Measurements from ENCODE around the gene NAPSA. TPM values are rescaled to one million over a fixed set of nuclear protein-coding genes. Genes with fewer than 3 reads are reported as not detected.

The NAPSA gene
- polyA plus RNA-seq, 1 of the 3 experiments (the other 2 are of a cell fraction) = 0.43 TPM

DNA sequence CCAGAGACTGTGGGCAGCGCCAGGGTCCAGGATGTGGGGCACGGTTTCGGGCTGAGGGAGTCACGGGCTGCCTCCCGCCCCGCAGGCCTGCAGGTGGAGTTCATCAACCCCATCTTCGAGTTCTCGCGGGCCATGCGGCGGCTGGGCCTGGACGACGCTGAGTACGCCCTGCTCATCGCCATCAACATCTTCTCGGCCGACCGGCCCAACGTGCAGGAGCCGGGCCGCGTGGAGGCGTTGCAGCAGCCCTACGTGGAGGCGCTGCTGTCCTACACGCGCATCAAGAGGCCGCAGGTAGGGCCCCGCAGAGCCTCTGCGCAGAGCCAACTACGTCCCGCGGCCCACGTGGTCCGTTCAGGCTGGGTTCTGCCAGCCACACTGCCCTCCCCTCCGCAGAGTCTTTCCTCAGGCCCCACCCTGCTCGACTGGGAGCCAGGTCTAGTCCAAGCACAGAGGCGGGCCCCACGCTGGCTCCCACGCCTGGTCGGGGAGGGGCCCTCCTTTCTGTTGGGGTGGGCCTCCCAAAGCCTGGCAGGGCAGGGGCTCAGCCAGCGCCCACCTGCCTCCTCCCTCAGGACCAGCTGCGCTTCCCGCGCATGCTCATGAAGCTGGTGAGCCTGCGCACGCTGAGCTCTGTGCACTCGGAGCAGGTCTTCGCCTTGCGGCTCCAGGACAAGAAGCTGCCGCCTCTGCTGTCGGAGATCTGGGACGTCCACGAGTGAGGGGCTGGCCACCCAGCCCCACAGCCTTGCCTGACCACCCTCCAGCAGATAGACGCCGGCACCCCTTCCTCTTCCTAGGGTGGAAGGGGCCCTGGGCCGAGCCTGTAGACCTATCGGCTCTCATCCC, 16.7 kb upstream of the NAPSA start:
- CTCF ChIA-PET = no interaction called here
- peaks cover 17 to 60% of the 10 kb centered on the region in 2 experiments for H3K36me3 ChIP-seq (replicated peaks in 1 of 2; ENCODE audit: control insufficient read depth in 1 of 2, insufficient read depth in 2 of 2, low read length in 1 of 2)
- no peak overlapping the region for H3K27ac ChIP-seq (ENCODE audit: low read depth in 2 of 2, low read length in 1 of 2)

DNA sequence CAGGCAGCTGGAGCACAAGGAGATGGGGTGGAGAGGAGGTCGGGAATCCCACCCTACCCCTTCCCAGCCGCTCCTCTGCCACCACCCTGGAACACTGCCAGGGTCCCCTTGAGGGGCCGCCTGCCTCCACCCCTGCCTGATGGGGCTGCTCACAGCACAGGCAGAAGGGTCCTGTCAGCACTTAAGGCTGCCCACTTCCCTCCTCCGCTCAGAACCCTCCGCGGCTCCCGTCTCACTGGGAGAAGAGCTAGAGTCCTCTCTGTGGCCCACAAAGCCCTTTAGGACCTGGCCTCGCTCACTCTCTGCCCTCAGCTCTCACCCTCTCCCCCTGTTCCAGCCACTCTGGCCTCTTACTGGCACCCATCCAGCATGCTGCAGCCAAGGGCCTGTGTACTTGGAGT, 15.3 kb upstream of the NAPSA start:
- Histone ChIP-seq H3K4me2 (no peak overlapping the region), H4K20me1 (ENCODE audit: insufficient read depth) (peaks cover 17% of the 10 kb centered on the region), H2AFZ (ENCODE audit: low read depth) (no peak overlapping the region), H3K9me3 (no peaks in the 10 kb centered on the region), H3K9ac (no peak overlapping the region), H3K4me1 (ENCODE audit: control insufficient read depth in 1 of 2, insufficient read depth in 2 of 2, low read depth in 1 of 2, low read length in 1 of 2) (peaks cover 0 to 13% of the 10 kb centered on the region in 2 experiments; a peak in 2 of 4 replicates), H3F3A (replicated peaks; ENCODE audit: insufficient read depth) (peaks cover 24% of the 10 kb centered on the region), H3K9me2 (no peaks in the 10 kb centered on the region), H3K36me3 (replicated peaks in 1 of 2; ENCODE audit: control insufficient read depth in 1 of 2, insufficient read depth in 2 of 2, low read length in 1 of 2) (peaks cover 17 to 60% of the 10 kb centered on the region in 2 experiments), H3K27ac (ENCODE audit: low read depth in 2 of 2, low read length in 1 of 2) (no peak overlapping the region), H3K27me3 (ENCODE audit: insufficient read depth) (no peaks in the 10 kb centered on the region), H3K79me2 (ENCODE audit: insufficient read depth) (peaks cover 17% of the 10 kb centered on the region), H3K4me3 (ENCODE audit: low read depth in 2 of 2, low read length in 1 of 2) (no peak overlapping the region)
- 91% methylated on average over 6 of the region's 8 CpGs for WGBS (ENCODE audit: low lambda C conversion rate)
- TF ChIP-seq CHD2 (IDR thresholded peaks at IDR 0.05; ENCODE audit: low read length, partially characterized antibody) = no peak
- CTCF ChIA-PET = no interaction called here
- POLR2A ChIA-PET = no interaction called here
- no peak for DNase-seq

More for the DNA sequence above, 16.7 kb upstream of the NAPSA start:
- POLR2A ChIA-PET = no interaction called here
- peaks cover 17% of the 10 kb centered on the region for H3F3A ChIP-seq (replicated peaks; ENCODE audit: insufficient read depth)
- no peak overlapping the region for H2AFZ ChIP-seq (ENCODE audit: low read depth)
- TF ChIP-seq TCF12 (IDR thresholded peaks at IDR 0.05) (no peak), NRF1 (IDR thresholded peaks at IDR 0.05; ENCODE audit: low read depth, low read length) (no peak), FOSL2 (IDR thresholded peaks at IDR 0.05; ENCODE audit: borderline replicate concordance, low read depth) (no peak), YY1 (IDR thresholded peaks at IDR 0.05; ENCODE audit: low read depth) (no peak), FOXJ3 (CRISPR knock-in tag; IDR thresholded peaks at IDR 0.05) (no peak), RCOR1 (IDR thresholded peaks at IDR 0.05; ENCODE audit: low read length) (no peak)
- H3K4me1 ChIP-seq (ENCODE audit: control insufficient read depth in 1 of 2, insufficient read depth in 2 of 2, low read depth in 1 of 2, low read length in 1 of 2) = peaks cover 0 to 13% of the 10 kb centered on the region in 2 experiments; a peak in 1 of 4 replicates
- DNase-seq = no peak
- no peaks in the 10 kb centered on the region for H3K9me2 ChIP-seq
- H3K79me2 ChIP-seq (ENCODE audit: insufficient read depth) = peaks cover 31% of the 10 kb centered on the region
- no peaks in the 10 kb centered on the region for H3K9me3 ChIP-seq
- WGBS (ENCODE audit: low lambda C conversion rate) = 96% methylated on average over 34 of the region's 58 CpGs
- no peak overlapping the region for H3K4me3 ChIP-seq (ENCODE audit: low read depth in 2 of 2, low read length in 1 of 2)
- peaks cover 15% of the 10 kb centered on the region for H4K20me1 ChIP-seq (ENCODE audit: insufficient read depth)
- H3K27me3 ChIP-seq (ENCODE audit: insufficient read depth) = no peaks in the 10 kb centered on the region
- H3K4me2 ChIP-seq = no peak overlapping the region
- H3K9ac ChIP-seq = no peak overlapping the region

DNA sequence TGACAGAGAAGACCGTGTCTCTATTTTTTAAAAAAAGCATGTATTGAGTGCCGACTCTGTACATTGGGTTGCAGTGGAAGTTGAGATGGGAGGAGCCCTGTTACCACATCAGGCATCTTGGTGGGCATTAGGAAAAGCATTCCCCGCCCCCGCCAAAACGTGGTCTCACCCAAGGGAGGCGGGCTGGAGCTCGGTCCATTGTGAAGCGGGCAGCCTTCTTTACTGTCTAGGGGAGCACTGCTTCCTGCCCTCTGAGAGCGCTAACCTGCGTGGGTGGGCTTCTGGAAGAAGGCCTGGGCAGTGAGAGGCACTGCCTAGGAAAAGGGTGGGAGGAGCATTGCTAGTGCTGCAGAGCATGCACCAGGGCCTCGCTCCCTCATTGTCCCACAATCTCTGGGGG, 14.7 kb upstream of the NAPSA start:
- Histone ChIP-seq H3K36me3 (replicated peaks in 1 of 2; ENCODE audit: control insufficient read depth in 1 of 2, insufficient read depth in 2 of 2, low read length in 1 of 2) (peaks cover 17 to 60% of the 10 kb centered on the region in 2 experiments), H3K9me2 (no peaks in the 10 kb centered on the region), H3K4me3 (ENCODE audit: low read depth in 2 of 2, low read length in 1 of 2) (no peak overlapping the region), H3K27me3 (ENCODE audit: insufficient read depth) (no peaks in the 10 kb centered on the region), H3K27ac (ENCODE audit: low read depth in 2 of 2, low read length in 1 of 2) (no peak overlapping the region), H3K4me2 (no peak overlapping the region), H2AFZ (ENCODE audit: low read depth) (no peak overlapping the region), H3K9me3 (no peaks in the 10 kb centered on the region), H3F3A (replicated peaks; ENCODE audit: insufficient read depth) (peaks cover 27% of the 10 kb centered on the region), H3K9ac (no peak overlapping the region), H4K20me1 (ENCODE audit: insufficient read depth) (peaks cover 17% of the 10 kb centered on the region), H3K79me2 (ENCODE audit: insufficient read depth) (peaks cover 11% of the 10 kb centered on the region), H3K4me1 (ENCODE audit: control insufficient read depth in 1 of 2, insufficient read depth in 2 of 2, low read depth in 1 of 2, low read length in 1 of 2) (peaks cover 0 to 10% of the 10 kb centered on the region in 2 experiments; a peak in 2 of 4 replicates)
- no peak for DNase-seq
- ChIA-PET CTCF (no interaction called here), POLR2A (no interaction called here)
- 90% methylated on average over 8 of the region's 11 CpGs for WGBS (ENCODE audit: low lambda C conversion rate)
- TF ChIP-seq YY1 (IDR thresholded peaks at IDR 0.05; ENCODE audit: low read depth) (no peak), GATA2 (CRISPR knock-in tag; IDR thresholded peaks at IDR 0.05) (no peak), SIN3A (IDR thresholded peaks at IDR 0.05; ENCODE audit: borderline replicate concordance, low read depth, low read length) (no peak), FOXM1 (IDR thresholded peaks at IDR 0.05; ENCODE audit: low read depth) (no peak), EP300 (IDR thresholded peaks at IDR 0.05; ENCODE audit: borderline replicate concordance in 1 of 2, low read depth in 1 of 2, low read length in 1 of 2) (no peak), TEAD4 (IDR thresholded peaks at IDR 0.05; ENCODE audit: borderline replicate concordance, insufficient read depth) (no peak), FOSL2 (IDR thresholded peaks at IDR 0.05; ENCODE audit: borderline replicate concordance, low read depth) (no peak), EZH2phosphoT487 (IDR thresholded peaks at IDR 0.05; ENCODE audit: borderline replicate concordance, low read depth) (no peak), ELF1 (IDR thresholded peaks at IDR 0.05) (no peak), CHD2 (IDR thresholded peaks at IDR 0.05; ENCODE audit: low read length, partially characterized antibody) (no peak), SMC3 (IDR thresholded peaks at IDR 0.05; ENCODE audit: low read depth, low read length) (no peak)
- TF ChIP-seq, protein P1, sequence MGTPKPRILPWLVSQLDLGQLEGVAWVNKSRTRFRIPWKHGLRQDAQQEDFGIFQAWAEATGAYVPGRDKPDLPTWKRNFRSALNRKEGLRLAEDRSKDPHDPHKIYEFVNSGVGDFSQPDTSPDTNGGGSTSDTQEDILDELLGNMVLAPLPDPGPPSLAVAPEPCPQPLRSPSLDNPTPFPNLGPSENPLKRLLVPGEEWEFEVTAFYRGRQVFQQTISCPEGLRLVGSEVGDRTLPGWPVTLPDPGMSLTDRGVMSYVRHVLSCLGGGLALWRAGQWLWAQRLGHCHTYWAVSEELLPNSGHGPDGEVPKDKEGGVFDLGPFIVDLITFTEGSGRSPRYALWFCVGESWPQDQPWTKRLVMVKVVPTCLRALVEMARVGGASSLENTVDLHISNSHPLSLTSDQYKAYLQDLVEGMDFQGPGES (IDR thresholded peaks at IDR 0.05; ENCODE audit: low read depth, low read length) = no peak
- TF ChIP-seq, protein P2, sequence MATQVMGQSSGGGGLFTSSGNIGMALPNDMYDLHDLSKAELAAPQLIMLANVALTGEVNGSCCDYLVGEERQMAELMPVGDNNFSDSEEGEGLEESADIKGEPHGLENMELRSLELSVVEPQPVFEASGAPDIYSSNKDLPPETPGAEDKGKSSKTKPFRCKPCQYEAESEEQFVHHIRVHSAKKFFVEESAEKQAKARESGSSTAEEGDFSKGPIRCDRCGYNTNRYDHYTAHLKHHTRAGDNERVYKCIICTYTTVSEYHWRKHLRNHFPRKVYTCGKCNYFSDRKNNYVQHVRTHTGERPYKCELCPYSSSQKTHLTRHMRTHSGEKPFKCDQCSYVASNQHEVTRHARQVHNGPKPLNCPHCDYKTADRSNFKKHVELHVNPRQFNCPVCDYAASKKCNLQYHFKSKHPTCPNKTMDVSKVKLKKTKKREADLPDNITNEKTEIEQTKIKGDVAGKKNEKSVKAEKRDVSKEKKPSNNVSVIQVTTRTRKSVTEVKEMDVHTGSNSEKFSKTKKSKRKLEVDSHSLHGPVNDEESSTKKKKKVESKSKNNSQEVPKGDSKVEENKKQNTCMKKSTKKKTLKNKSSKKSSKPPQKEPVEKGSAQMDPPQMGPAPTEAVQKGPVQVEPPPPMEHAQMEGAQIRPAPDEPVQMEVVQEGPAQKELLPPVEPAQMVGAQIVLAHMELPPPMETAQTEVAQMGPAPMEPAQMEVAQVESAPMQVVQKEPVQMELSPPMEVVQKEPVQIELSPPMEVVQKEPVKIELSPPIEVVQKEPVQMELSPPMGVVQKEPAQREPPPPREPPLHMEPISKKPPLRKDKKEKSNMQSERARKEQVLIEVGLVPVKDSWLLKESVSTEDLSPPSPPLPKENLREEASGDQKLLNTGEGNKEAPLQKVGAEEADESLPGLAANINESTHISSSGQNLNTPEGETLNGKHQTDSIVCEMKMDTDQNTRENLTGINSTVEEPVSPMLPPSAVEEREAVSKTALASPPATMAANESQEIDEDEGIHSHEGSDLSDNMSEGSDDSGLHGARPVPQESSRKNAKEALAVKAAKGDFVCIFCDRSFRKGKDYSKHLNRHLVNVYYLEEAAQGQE (IDR thresholded peaks at IDR 0.05; ENCODE audit: low read depth, low read length) = no peak
